ENCODE measurements around the gene MDK.
"Not testable (repeated sequence)": the region's sequence is repeated elsewhere in the genome, so short reads cannot be mapped to it uniquely, and the experiment has no call there.

DNA sequence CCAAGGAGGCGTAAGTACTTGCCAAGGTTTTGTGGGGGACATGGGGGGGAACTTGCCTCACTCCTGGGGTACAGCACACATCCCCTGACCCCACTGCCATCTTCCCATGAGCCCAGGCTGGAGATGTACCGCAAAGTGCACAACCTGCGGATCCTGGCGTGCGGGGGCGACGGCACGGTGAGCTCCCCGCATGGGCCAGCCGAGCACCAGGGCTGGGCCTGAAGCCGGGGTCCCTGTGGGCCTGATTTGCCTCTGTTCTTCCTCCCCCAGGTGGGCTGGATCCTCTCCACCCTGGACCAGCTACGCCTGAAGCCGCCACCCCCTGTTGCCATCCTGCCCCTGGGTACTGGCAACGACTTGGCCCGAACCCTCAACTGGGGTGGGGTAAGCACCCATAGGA is 9.0 kb upstream of the MDK start:
- TF ChIP-seq, protein P1, sequence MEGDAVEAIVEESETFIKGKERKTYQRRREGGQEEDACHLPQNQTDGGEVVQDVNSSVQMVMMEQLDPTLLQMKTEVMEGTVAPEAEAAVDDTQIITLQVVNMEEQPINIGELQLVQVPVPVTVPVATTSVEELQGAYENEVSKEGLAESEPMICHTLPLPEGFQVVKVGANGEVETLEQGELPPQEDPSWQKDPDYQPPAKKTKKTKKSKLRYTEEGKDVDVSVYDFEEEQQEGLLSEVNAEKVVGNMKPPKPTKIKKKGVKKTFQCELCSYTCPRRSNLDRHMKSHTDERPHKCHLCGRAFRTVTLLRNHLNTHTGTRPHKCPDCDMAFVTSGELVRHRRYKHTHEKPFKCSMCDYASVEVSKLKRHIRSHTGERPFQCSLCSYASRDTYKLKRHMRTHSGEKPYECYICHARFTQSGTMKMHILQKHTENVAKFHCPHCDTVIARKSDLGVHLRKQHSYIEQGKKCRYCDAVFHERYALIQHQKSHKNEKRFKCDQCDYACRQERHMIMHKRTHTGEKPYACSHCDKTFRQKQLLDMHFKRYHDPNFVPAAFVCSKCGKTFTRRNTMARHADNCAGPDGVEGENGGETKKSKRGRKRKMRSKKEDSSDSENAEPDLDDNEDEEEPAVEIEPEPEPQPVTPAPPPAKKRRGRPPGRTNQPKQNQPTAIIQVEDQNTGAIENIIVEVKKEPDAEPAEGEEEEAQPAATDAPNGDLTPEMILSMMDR (IDR thresholded peaks at IDR 0.05; ENCODE audit: poor library complexity, severe bottlenecking) = not testable (repeated sequence)
- not testable (repeated sequence) for TF ChIP-seq RAD21 (conservative IDR thresholded peaks at IDR 0.05); POLR2AphosphoS5 (IDR thresholded peaks at IDR 0.05); SMC3 (conservative IDR thresholded peaks at IDR 0.05; ENCODE audit: poor library complexity); EZH2 (IDR thresholded peaks at IDR 0.05; ENCODE audit: borderline replicate concordance, insufficient read depth, low read length, poor library complexity, severe bottlenecking); EP300 (conservative IDR thresholded peaks at IDR 0.05; ENCODE audit: poor library complexity, severe bottlenecking)
- TF ChIP-seq, protein P2, sequence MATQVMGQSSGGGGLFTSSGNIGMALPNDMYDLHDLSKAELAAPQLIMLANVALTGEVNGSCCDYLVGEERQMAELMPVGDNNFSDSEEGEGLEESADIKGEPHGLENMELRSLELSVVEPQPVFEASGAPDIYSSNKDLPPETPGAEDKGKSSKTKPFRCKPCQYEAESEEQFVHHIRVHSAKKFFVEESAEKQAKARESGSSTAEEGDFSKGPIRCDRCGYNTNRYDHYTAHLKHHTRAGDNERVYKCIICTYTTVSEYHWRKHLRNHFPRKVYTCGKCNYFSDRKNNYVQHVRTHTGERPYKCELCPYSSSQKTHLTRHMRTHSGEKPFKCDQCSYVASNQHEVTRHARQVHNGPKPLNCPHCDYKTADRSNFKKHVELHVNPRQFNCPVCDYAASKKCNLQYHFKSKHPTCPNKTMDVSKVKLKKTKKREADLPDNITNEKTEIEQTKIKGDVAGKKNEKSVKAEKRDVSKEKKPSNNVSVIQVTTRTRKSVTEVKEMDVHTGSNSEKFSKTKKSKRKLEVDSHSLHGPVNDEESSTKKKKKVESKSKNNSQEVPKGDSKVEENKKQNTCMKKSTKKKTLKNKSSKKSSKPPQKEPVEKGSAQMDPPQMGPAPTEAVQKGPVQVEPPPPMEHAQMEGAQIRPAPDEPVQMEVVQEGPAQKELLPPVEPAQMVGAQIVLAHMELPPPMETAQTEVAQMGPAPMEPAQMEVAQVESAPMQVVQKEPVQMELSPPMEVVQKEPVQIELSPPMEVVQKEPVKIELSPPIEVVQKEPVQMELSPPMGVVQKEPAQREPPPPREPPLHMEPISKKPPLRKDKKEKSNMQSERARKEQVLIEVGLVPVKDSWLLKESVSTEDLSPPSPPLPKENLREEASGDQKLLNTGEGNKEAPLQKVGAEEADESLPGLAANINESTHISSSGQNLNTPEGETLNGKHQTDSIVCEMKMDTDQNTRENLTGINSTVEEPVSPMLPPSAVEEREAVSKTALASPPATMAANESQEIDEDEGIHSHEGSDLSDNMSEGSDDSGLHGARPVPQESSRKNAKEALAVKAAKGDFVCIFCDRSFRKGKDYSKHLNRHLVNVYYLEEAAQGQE (IDR thresholded peaks at IDR 0.05; ENCODE audit: borderline replicate concordance) = not testable (repeated sequence)
